ENCODE results near the gene WASHC1.
A peak's percentile ranks its signal among the peaks of the same experiment; 100 is the strongest.
"Not testable (repeated sequence)": the region's sequence is repeated elsewhere in the genome, so short reads cannot be mapped to it uniquely, and the experiment has no call there.

WASHC1 gene

GRCh38 chr9:43116-43515 lies 13.9 kb upstream of the WASHC1 start:
- H3K4me3 ChIP-seq (ENCODE audit: low read length); H3K4me1 ChIP-seq (ENCODE audit: insufficient read depth, low read length); H3K27me3 ChIP-seq (ENCODE audit: insufficient read depth, low read length); H3K9me3 ChIP-seq (ENCODE audit: low read length); H2AFZ ChIP-seq (ENCODE audit: low read depth, low read length); H3K36me3 ChIP-seq (ENCODE audit: insufficient read depth, low read length): not testable (repeated sequence)

- H3K4me1 ChIP-seq (ENCODE audit: insufficient read depth, low read length); H2AFZ ChIP-seq (ENCODE audit: low read depth, low read length); H3K4me3 ChIP-seq (ENCODE audit: low read length); H3K27me3 ChIP-seq (ENCODE audit: insufficient read depth, low read length); H3K36me3 ChIP-seq (ENCODE audit: insufficient read depth, low read length); H3K9me3 ChIP-seq (ENCODE audit: low read length): not testable (repeated sequence)
These were observed 12.6 kb upstream of the WASHC1 start for GRCh38 chr9:41819-42218.

- not testable (repeated sequence) for H3K9me3 ChIP-seq (ENCODE audit: low read length); H3K36me3 ChIP-seq (ENCODE audit: insufficient read depth, low read length); H2AFZ ChIP-seq (ENCODE audit: low read depth, low read length); H3K4me1 ChIP-seq (ENCODE audit: insufficient read depth, low read length); H3K4me3 ChIP-seq (ENCODE audit: low read length); H3K27me3 ChIP-seq (ENCODE audit: insufficient read depth, low read length)
These were observed 12.0 kb upstream of the WASHC1 start for GRCh38 chr9:41261-41676.

GRCh38 chr9:32308-32707 lies 3.1 kb upstream of the WASHC1 start:
- H3K4me1 ChIP-seq (ENCODE audit: insufficient read depth, low read length); H3K36me3 ChIP-seq (ENCODE audit: insufficient read depth, low read length); H3K4me3 ChIP-seq (ENCODE audit: low read length); H3K9me3 ChIP-seq (ENCODE audit: low read length); H3K27me3 ChIP-seq (ENCODE audit: insufficient read depth, low read length); H2AFZ ChIP-seq (ENCODE audit: low read depth, low read length): not testable (repeated sequence)

DNA sequence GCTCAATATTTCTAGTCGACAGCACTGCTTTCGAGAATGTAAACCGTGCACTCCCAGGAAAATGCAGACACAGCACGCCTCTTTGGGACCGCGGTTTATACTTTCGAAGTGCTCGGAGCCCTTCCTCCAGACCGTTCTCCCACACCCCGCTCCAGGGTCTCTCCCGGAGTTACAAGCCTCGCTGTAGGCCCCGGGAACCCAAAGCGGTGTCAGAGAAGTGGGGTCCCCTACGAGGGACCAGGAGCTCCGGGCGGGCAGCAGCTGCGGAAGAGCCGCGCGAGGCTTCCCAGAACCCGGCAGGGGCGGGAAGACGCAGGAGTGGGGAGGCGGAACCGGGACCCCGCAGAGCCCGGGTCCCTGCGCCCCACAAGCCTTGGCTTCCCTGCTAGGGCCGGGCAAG lies 481 bp downstream of the WASHC1 start:
- not testable (repeated sequence) for H3K36me3 ChIP-seq (ENCODE audit: insufficient read depth, low read length); H3K27me3 ChIP-seq (ENCODE audit: insufficient read depth, low read length); H2AFZ ChIP-seq (ENCODE audit: low read depth, low read length); H3K9me3 ChIP-seq (ENCODE audit: low read length); H3K4me1 ChIP-seq (ENCODE audit: insufficient read depth, low read length)
- peak overlapping the region; percentile 51 for H3K4me3 ChIP-seq (ENCODE audit: low read length)

GRCh38 chr9:21621-22020 lies 7.6 kb downstream of the WASHC1 start:
- H2AFZ ChIP-seq (ENCODE audit: low read depth, low read length); H3K9me3 ChIP-seq (ENCODE audit: low read length); H3K4me1 ChIP-seq (ENCODE audit: insufficient read depth, low read length); H3K4me3 ChIP-seq (ENCODE audit: low read length); H3K36me3 ChIP-seq (ENCODE audit: insufficient read depth, low read length); H3K27me3 ChIP-seq (ENCODE audit: insufficient read depth, low read length): not testable (repeated sequence)

- H3K4me3 ChIP-seq (ENCODE audit: low read length); H2AFZ ChIP-seq (ENCODE audit: low read depth, low read length); H3K36me3 ChIP-seq (ENCODE audit: insufficient read depth, low read length); H3K4me1 ChIP-seq (ENCODE audit: insufficient read depth, low read length); H3K27me3 ChIP-seq (ENCODE audit: insufficient read depth, low read length); H3K9me3 ChIP-seq (ENCODE audit: low read length): not testable (repeated sequence)
These were observed 12.4 kb downstream of the WASHC1 start for GRCh38 chr9:16875-17274.

GRCh38 chr9:14129-14809 lies 15.0 kb downstream of the WASHC1 start:
- H3K27me3 ChIP-seq (ENCODE audit: insufficient read depth, low read length); H3K36me3 ChIP-seq (ENCODE audit: insufficient read depth, low read length); H3K4me1 ChIP-seq (ENCODE audit: insufficient read depth, low read length); H3K9me3 ChIP-seq (ENCODE audit: low read length); H3K4me3 ChIP-seq (ENCODE audit: low read length); H2AFZ ChIP-seq (ENCODE audit: low read depth, low read length): not testable (repeated sequence)

DNA sequence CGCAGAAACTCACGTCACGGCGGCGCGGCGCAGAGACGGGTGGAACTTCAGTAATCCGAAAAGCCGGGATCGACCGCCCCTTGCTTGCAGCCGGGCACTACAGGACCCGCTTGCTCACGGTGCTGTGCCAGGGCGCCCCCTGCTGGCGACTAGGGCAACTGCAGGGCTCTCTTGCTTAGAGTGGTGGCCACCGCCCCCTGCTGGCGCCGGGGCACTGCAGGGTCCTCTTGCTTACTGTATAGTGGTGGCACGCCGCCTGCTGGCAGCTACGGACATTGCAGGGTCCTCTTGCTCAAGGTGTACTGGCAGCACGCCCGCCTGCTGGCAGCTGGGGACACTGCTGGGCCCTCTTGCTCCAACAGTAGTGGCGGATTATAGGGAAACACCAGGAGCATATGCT lies 18.1 kb downstream of the WASHC1 start:
- H3K36me3 ChIP-seq (ENCODE audit: insufficient read depth, low read length); H3K4me3 ChIP-seq (ENCODE audit: low read length); H3K9me3 ChIP-seq (ENCODE audit: low read length); H2AFZ ChIP-seq (ENCODE audit: low read depth, low read length); H3K27me3 ChIP-seq (ENCODE audit: insufficient read depth, low read length); H3K4me1 ChIP-seq (ENCODE audit: insufficient read depth, low read length): not testable (repeated sequence)

DNA sequence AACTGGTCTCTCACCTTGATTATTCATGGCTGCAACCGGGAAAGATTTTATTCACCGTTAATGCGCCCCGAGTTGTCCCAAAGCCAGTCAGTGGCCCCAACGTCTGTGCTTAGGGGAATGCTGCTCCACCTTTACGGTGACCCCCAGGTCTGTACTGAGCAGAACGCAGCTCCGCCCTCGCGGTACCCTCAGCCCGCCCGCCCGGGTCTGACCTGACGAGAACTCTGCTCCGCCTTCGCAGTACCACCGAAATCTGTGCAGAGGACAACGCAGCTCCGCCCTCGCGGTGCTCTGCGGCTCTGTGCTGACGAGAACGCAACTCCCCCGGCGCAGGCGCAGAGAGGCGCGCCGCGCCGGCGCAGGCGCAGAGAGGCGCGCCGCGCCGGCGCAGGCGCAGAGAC lies 18.6 kb downstream of the WASHC1 start:
- H3K36me3 ChIP-seq (ENCODE audit: insufficient read depth, low read length); H3K9me3 ChIP-seq (ENCODE audit: low read length); H3K27me3 ChIP-seq (ENCODE audit: insufficient read depth, low read length); H3K4me1 ChIP-seq (ENCODE audit: insufficient read depth, low read length); H2AFZ ChIP-seq (ENCODE audit: low read depth, low read length): not testable (repeated sequence)
- H3K4me3 ChIP-seq (ENCODE audit: low read length): peak overlapping the region; percentile 49

DNA sequence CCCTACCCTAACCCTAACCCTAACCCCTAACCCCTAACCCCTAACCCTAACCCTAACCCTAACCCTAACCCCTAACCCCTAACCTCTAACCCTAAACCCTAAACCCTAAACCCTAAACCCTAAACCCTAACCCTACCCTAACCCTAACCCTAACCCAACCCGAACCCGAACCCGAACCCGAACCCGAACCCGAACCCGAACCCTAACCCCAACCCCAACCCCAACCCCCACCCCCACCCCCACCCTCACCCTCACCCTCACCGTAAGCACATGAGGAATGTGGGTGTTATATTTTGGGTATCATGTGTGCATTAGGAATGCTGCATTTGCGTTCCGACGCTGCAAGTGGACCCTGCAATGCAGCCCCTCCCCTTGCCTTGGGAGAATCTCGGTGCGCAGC lies 19.0 kb downstream of the WASHC1 start:
- H3K4me3 ChIP-seq (ENCODE audit: low read length): peak overlapping the region; percentile 49
- not testable (repeated sequence) for H3K4me1 ChIP-seq (ENCODE audit: insufficient read depth, low read length); H3K36me3 ChIP-seq (ENCODE audit: insufficient read depth, low read length); H2AFZ ChIP-seq (ENCODE audit: low read depth, low read length); H3K9me3 ChIP-seq (ENCODE audit: low read length); H3K27me3 ChIP-seq (ENCODE audit: insufficient read depth, low read length)

All from neuron (in vitro differentiated cells).